NCI-H187 (cell line): ENCODE data around the gene ALG9.

Experiments used
- DNase-seq, 2 experiments: peaks; one replicate each; lab custom pipeline; 2025; lab: John Stamatoyannopoulos, UW

Gene ALG9

GRCh38 chr11:111765984-111766833 lies 105.2 kb downstream of the ALG9 start, which contains the start of gene PPP2R1B:
Gene PPP2R1B (minus strand): TSS chr11:111766389. CDS start chr11:111766361, 28 bp downstream.
- peak; percentile 46 to 91 for DNase-seq

DNA sequence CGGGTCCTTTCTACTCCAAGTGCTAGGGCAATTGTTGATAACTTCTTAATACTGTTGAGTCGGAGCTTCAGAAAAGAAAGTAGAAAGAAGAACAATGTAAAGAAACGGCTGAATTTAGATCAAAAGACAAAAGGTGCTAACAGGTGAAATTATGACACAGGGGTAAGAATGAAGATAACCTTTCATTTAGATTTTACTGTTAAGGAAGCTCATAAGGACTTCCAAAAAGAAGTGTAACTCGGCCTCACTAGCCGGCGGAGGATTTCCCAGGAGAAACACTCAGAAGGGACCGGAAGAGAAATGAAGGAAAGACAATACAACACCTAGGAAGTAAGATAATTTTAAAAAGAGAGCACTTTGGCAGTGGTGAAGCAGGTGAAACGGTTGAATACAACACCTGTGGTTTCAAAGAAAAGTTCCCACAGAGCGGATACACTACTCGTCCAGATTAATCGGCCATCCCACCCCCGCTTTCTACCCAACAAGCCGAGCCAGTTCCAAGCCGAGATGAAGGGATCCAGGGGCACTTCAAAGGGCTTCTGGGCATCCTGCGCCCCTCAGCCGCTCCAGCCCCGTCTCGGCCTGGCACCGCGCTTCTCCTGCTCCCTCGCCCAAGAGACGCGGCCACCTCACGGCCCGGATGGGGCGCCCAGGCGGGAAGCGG lies 105.9 kb downstream of the ALG9 start:
- no peak for DNase-seq

DNA sequence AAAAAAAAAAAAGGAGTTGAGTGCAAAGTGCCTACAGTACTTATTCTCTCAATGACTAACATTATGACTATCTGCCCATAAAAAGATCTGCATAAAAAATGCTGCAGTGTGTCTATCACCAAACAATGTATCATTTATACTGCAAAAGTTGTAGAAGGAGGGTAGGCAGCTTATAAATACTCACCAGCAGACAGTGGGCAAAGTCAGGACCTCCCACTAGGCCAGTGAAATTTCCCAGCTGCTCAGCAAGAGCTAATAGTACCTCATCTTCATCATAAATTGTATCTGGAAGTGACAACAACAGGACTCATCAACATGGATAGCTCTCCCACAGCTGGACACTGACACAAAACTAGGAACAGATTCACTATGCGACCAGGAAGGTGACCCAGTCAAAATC lies 106.8 kb downstream of the ALG9 start:
- DNase-seq: no peak

DNA sequence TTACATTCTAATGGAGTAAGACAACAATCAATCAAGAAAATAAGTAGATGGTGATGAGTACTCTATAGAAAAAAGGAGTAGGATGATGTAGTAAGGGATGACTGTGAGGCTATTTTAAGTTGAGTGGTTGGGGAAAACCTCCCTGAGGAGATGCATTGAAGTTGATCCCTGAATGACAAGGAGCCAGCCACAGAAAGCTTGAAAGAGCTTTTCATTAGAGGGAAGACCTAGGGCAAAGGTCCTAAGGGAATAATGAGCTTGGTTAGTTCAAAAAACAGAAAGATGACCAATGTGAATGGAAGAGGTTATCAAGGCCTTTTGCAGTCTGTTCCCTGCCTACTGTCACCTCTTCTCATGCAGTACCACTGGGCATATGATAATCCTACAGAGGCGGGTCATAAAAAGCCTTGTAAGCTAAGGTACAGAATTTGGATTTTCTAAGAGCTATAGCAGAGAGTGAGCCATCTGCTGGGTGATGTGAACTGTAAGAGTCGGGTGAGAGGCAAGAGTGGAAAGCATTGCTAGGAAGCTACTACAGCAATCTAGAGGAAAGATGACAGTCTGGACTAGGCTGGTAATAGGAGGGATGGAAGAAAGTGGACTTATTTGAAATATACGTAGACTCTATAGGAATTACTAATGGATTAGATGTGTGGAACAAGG lies 108.3 kb downstream of the ALG9 start:
- DNase-seq: no peak

GRCh38 chr11:111762526-111762925 lies 108.9 kb downstream of the ALG9 start:
- no peak for DNase-seq

DNA sequence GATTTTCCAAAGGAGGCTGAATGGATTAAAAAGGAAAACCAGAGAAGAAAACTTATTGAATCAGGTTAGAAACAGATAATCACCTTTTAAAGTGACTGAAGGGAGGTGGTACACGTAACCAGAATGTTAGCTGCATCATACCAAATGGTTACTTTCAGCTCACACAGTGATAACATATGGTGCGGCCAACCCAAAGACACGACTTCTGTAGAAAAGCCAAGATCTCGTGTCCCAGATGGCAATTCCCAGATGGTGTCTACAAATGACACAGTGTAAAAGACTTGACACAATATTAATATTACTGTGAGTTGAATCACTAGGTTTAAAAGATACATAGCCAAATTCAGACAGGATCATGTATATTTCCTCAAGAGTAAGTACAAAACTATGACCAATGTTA lies 110.3 kb downstream of the ALG9 start:
- DNase-seq: no peak

GRCh38 chr11:111759778-111760407 lies 111.5 kb downstream of the ALG9 start:
- DNase-seq: no peak

GRCh38 chr11:111759376-111759775 lies 112.0 kb downstream of the ALG9 start:
- DNase-seq: no peak

DNA sequence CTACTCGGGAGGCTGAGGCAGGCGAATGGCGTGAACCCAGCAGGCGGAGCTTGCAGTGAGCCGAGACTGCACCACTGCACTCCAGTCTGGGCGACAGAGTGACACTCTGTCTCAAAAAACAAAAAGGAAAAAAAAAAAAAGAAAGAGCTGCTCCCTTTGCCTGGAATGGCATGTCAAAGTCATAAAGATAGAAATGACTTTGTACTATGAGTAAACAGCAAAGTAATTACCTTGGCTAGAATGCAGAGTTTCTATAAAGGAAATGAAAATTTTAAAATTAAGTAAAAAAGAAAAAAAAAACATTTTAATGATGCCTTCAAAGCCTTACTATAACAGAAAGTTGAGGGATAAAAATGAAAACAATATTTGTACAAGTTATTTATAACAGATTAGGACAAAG lies 115.3 kb downstream of the ALG9 start:
- no peak for DNase-seq

DNA sequence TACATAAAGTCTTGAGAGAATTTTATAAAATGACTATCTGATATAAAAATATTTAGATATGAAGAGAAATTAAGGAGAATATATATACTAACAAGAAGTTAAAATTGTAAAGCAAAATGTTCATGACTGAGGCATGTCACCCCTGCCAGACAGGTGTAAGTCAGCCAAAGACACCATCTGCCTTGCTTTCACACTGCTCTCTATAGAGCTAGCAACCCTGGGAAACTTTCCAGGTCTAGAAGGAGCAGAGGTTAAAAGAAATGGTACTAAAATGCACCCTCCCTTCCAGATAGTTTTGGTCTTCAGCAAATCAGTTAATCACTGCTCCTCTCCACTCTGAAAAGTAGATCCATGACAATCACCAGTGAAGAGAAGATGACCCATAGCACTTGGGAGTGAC lies 121.7 kb downstream of the ALG9 start:
- DNase-seq: no peak

- no peak for DNase-seq
Observed at GRCh38 chr11:111748035-111748804, 123.2 kb downstream of the ALG9 start.

- no peak for DNase-seq
Observed at GRCh38 chr11:111745719-111746504, 125.5 kb downstream of the ALG9 start.

DNA sequence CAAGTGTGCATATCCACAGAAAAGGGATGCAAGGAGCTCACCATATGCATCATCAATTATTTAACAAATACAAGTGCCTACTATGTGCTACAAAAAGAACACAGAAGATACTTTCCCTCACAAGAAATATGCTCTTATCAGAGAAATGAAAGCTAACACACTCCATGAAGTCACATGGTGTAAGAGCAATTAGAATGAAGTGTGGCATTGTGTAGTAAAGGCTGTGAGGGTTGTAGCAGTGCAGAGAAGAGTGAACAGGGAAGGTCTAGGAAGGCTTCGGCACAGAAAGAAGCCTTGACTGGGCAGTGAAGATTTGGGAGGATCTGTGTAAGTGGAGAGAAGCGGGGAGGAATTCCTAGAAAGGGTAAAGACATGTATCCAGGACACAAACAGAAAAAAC lies 127.7 kb downstream of the ALG9 start:
- DNase-seq: no peak

DNA sequence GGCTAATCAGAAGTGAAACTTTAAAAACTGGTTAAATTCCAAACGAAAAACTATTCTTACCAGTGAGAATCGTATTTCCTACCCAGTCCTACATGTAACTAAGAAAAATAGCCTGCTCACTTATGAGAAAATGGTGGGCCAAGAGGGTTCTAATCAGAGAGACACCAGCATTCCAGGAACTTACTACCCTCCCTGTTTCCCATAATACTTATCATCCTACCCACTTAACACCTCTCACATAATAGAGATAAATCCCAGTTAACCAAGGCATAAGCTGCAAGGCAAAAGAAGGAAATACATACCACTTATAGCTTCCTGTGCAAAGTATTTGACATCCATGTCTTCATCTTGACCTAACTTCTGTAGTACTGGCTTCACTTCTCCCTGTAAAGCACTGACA lies 129.6 kb downstream of the ALG9 start:
- DNase-seq: no peak

GRCh38 chr11:111739299-111739698 lies 132.1 kb downstream of the ALG9 start:
- no peak for DNase-seq

- no peak for DNase-seq
Observed at GRCh38 chr11:111737444-111738210, 133.8 kb downstream of the ALG9 start.

DNA sequence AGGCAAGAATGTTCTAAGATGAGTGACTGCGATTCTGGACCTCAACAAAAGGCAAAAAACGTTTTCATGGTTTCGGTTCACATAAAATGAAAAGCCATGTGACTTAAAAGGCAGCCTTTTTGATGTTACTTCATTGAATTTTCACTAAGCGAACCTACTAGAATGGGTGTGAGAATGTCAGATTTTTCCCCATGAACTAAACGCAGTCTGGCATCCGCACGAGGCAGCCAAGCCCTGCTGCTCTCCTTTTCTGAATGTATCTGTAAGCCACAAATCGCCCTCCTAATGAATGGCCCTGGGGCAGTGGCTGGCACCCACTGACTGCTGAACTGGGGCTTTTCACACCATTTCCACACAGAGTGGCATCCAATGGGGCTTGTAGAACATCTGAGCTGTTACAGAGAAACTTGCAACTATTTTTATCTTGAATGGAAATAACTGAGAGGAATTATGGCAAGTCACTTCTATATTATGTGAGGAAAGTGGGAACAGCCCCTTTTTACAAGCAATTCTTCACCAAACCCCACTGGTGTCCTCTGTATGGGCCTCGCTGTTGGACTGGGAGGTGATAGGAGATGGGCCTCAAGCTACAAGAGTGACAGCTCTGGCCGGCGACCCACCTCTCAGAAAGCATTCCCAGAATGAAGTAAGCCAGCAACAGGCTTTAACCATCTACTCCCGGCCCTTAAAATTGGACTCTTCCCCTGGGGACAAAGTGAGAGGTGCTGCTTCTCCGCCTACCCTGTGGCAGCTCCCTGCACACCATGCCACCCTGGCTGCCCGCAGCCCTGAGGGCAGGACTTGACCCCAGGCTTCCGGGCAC lies 134.5 kb downstream of the ALG9 start:
- no peak for DNase-seq
